H54 (cell line): Measurements from ENCODE around the gene DNAJB4.
A peak's percentile ranks its signal among the peaks of the same experiment; 100 is the strongest.
"Not testable (repeated sequence)": the region's sequence is repeated elsewhere in the genome, so short reads cannot be mapped to it uniquely, and the experiment has no call there.

Source experiments
- DNase-seq: peaks from one replicate; pipeline ENCODE4 v3.0.0; 2011; ENCODE audit warnings: low spot score, mixed read lengths; ENCODE audit not compliant: insufficient read length
- FAIRE-seq: peaks from 3 replicates; lab custom pipeline; 2011; peaks lifted over from hg19 to GRCh38; lab: Jason Lieb, UNC
- POLR2A ChIP-seq: IDR thresholded peaks from 2 replicates; pipeline ENCODE4 v1.6.1; 2011; ENCODE audit warnings: low read depth, mild to moderate bottlenecking, low read length

The DNAJB4 gene

GRCh38 chr1:78052685-78053405 lies 48.1 kb downstream of the DNAJB4 start:
- DNase-seq, result no peak
- no peak for FAIRE-seq

GRCh38 chr1:78053498-78053897 lies 48.8 kb downstream of the DNAJB4 start:
- FAIRE-seq (no peak), DNase-seq (no peak)
- no peak for TF ChIP-seq POLR2A

More at GRCh38 chr1:78052685-78053405, 48.1 kb downstream of the DNAJB4 start:
- TF ChIP-seq POLR2A, result no peak

GRCh38 chr1:78054559-78054958 lies 49.8 kb downstream of the DNAJB4 start:
- TF ChIP-seq POLR2A, result no peak
- FAIRE-seq (peak; percentile 50), DNase-seq (no peak)

GRCh38 chr1:78054972-78055371 lies 50.2 kb downstream of the DNAJB4 start:
- DNase-seq (no peak), FAIRE-seq (no peak)
- TF ChIP-seq POLR2A, result no peak

- no peak for FAIRE-seq
- DNase-seq, result no peak
- TF ChIP-seq POLR2A, result no peak
Observed at GRCh38 chr1:78055565-78056132, 50.9 kb downstream of the DNAJB4 start.

- DNase-seq, result no peak
- no peak for FAIRE-seq
- no peak for TF ChIP-seq POLR2A
Observed at GRCh38 chr1:78058670-78059069, 53.9 kb downstream of the DNAJB4 start.

- FAIRE-seq (no peak), DNase-seq (no peak)
- TF ChIP-seq POLR2A, result no peak
Observed at GRCh38 chr1:78060857-78061563, 56.3 kb downstream of the DNAJB4 start.

- FAIRE-seq (peak; percentile 6), DNase-seq (no peak)
- no peak for TF ChIP-seq POLR2A
Observed at GRCh38 chr1:78061825-78062523, 57.2 kb downstream of the DNAJB4 start.

- FAIRE-seq, result not testable (repeated sequence)
Observed at GRCh38 chr1:78064886-78065285, 60.1 kb downstream of the DNAJB4 start.

More at GRCh38 chr1:78064886-78065285, 60.1 kb downstream of the DNAJB4 start:
- not testable (repeated sequence) for DNase-seq
